ENCODE data around the gene GFRA4.
"Not testable (repeated sequence)": the region's sequence is repeated elsewhere in the genome, so short reads cannot be mapped to it uniquely, and the experiment has no call there.

GFRA4 gene

DNA sequence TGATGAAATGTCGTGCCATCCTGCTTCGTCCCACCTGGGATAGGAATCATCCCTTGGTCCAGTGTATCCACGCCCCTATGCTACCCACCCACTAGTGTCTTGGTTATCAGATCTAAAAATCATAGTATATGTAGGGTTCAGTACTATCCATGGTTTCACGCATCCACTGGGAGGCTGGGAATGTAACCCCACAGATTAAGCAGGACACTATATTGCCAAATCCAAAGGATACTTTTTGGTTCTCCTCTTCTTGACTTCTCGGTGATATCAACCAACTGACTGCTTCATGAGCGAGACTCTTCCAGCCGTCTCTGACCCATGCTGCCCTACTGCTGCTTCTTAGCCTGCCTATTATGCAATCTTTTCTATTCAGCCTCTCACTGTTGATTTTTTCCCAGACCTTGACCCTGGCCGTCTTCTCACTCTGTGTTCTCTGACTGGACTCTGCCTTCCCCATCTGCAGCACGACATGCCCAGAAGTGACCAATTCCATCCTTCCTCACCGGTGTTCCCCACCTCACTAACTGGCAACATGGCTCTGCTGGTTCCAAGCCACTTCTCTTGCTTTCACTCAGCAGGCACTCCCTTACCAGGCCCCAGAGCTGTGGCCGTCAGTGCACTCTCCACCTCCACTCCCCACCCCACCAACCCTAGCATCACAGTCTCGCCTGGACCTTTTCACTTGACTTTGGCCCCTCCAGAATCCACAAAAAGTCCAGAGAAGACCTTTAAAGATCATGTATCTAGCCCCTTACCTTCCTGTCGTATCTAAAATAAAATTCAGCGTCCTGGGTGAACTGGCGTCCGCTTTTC lies 34.5 kb downstream of the GFRA4 start:
- TF ChIP-seq, protein P1, sequence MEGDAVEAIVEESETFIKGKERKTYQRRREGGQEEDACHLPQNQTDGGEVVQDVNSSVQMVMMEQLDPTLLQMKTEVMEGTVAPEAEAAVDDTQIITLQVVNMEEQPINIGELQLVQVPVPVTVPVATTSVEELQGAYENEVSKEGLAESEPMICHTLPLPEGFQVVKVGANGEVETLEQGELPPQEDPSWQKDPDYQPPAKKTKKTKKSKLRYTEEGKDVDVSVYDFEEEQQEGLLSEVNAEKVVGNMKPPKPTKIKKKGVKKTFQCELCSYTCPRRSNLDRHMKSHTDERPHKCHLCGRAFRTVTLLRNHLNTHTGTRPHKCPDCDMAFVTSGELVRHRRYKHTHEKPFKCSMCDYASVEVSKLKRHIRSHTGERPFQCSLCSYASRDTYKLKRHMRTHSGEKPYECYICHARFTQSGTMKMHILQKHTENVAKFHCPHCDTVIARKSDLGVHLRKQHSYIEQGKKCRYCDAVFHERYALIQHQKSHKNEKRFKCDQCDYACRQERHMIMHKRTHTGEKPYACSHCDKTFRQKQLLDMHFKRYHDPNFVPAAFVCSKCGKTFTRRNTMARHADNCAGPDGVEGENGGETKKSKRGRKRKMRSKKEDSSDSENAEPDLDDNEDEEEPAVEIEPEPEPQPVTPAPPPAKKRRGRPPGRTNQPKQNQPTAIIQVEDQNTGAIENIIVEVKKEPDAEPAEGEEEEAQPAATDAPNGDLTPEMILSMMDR (IDR thresholded peaks at IDR 0.05; ENCODE audit: low read depth, low read length), result no peak
- H3K4me3 ChIP-seq (ENCODE audit: low read depth, low read length), result no peak overlapping the region
- H3K36me3 ChIP-seq, result no peaks in the 10 kb centered on the region
- H3K4me1 ChIP-seq, result no peaks in the 10 kb centered on the region
- no peak for DNase-seq
- H3K27me3 ChIP-seq, result no peaks in the 10 kb centered on the region
- H3K9me3 ChIP-seq, result no peaks in the 10 kb centered on the region

DNA sequence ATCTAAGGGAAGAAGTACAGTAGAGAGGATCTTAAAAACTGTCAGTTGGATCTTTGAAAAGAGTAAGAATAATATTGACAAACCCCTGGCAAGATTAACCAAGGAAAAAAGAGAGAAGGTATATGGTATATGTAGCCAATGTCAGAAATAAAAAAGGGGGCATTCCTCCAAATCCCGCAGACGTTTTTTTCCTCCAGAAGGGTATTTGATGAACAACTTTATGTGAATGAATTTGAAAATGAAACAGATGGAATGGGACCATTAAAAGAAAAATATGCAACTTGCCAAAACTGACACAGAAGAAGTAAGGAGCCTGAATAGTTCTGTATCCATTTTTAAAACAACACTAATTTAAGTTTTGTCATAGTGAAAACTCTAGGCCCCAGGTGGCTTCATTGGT lies 35.7 kb downstream of the GFRA4 start:
- no peaks in the 10 kb centered on the region for H3K27me3 ChIP-seq
- no peak for DNase-seq
- no peaks in the 10 kb centered on the region for H3K36me3 ChIP-seq
- H3K4me3 ChIP-seq (ENCODE audit: low read depth, low read length), result no peak overlapping the region
- TF ChIP-seq, protein P1 (IDR thresholded peaks at IDR 0.05; ENCODE audit: low read depth, low read length), result no peak
- no peaks in the 10 kb centered on the region for H3K9me3 ChIP-seq
- H3K4me1 ChIP-seq, result no peaks in the 10 kb centered on the region

GRCh38 chr20:3622406-3622805 lies 40.8 kb downstream of the GFRA4 start:
- TF ChIP-seq, protein P1 (IDR thresholded peaks at IDR 0.05; ENCODE audit: low read depth, low read length), result no peak
- Histone ChIP-seq H3K27me3 (no peaks in the 10 kb centered on the region), H3K36me3 (no peaks in the 10 kb centered on the region), H3K9me3 (no peaks in the 10 kb centered on the region), H3K4me3 (ENCODE audit: low read depth, low read length) (no peak overlapping the region), H3K4me1 (0 out of 2 replicates have a peak, but pooled peaks cover 7% of the 10 kb centered on the region)
- DNase-seq, result no peak

DNA sequence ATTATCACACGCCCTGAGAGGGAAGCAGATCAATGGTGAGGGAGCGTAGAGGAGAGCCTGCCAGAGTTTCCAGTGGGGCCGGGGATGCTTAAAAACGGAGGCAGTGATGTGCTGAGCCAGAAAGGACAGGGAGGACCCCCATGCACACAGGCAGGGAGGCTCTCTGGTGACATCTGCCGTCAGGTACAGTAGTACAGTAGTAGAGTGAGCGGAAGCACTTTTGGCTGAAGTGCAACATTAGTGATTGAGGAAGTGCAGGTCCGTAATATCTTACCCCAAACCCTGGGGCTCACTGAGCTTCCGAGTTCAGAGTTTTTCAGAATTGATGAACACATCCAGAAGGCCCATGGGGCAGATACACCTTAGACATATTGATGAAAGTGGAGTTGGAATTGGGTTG lies 42.1 kb downstream of the GFRA4 start:
- 0 out of 2 replicates have a peak, but pooled peaks cover 7% of the 10 kb centered on the region for H3K4me1 ChIP-seq
- no peaks in the 10 kb centered on the region for H3K36me3 ChIP-seq
- TF ChIP-seq, protein P1 (IDR thresholded peaks at IDR 0.05; ENCODE audit: low read depth, low read length), result 0 out of 2 replicates have a peak, but pooled peaks have one; percentile 10
- DNase-seq, result no peak
- H3K4me3 ChIP-seq (ENCODE audit: low read depth, low read length), result no peak overlapping the region
- H3K9me3 ChIP-seq, result no peaks in the 10 kb centered on the region
- no peaks in the 10 kb centered on the region for H3K27me3 ChIP-seq

DNA sequence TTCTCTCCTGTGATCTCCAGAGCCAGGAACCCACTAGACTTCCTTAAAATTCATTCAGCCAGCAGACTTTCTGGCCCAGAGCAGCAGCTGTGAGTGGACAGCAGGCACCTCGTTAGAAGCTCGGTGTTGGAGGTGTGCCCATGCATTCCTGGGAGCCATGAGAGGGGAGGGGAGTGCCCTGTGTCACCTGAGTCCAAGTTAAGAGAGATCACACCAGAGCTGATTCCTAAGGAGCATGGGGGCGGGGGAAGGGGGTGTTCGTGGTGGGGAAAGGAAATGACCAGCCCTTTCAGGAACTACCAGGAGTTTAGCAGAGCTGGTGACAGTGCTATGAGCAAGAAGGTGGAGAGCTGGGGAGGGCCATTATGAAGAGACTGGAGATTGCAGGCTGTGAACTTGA lies 46.9 kb downstream of the GFRA4 start:
- TF ChIP-seq, protein P1 (IDR thresholded peaks at IDR 0.05; ENCODE audit: low read depth, low read length), result no peak
- Histone ChIP-seq H3K9me3 (no peaks in the 10 kb centered on the region), H3K4me1 (0 out of 2 replicates have a peak, but pooled peaks cover 3% of the 10 kb centered on the region), H3K36me3 (no peaks in the 10 kb centered on the region), H3K4me3 (ENCODE audit: low read depth, low read length) (no peak overlapping the region), H3K27me3 (no peaks in the 10 kb centered on the region)
- no peak for DNase-seq

- not testable (repeated sequence) for H3K9me3 ChIP-seq; DNase-seq; H3K4me1 ChIP-seq; H3K27me3 ChIP-seq; H3K36me3 ChIP-seq; H3K4me3 ChIP-seq (ENCODE audit: low read depth, low read length)
Measured at GRCh38 chr20:3615171-3615840, 47.9 kb downstream of the GFRA4 start.
